GM12891 (cell line): ENCODE measurements around the gene GNG13.

Experiments
- PAX5 ChIP-seq: IDR thresholded peaks from 2 replicates; pipeline ENCODE4 v1.6.1; 2011; ENCODE audit warnings: low read length, moderate library complexity, mild to moderate bottlenecking; ENCODE audit not compliant: insufficient read depth, severe bottlenecking
- POLR2A ChIP-seq: IDR thresholded peaks from 2 replicates; pipeline ENCODE4 v1.6.1; 2011; ENCODE audit warnings: low read depth, low read length, control low read depth
- POU2F2 ChIP-seq: IDR thresholded peaks from 2 replicates; pipeline ENCODE4 v1.6.1; 2011; ENCODE audit warnings: low read depth, mild to moderate bottlenecking, control low read depth, low read length, moderate library complexity
- TAF1 ChIP-seq: IDR thresholded peaks from 2 replicates; pipeline ENCODE4 v1.6.1; 2011; ENCODE audit warnings: low read depth, low read length, control low read depth

DNA sequence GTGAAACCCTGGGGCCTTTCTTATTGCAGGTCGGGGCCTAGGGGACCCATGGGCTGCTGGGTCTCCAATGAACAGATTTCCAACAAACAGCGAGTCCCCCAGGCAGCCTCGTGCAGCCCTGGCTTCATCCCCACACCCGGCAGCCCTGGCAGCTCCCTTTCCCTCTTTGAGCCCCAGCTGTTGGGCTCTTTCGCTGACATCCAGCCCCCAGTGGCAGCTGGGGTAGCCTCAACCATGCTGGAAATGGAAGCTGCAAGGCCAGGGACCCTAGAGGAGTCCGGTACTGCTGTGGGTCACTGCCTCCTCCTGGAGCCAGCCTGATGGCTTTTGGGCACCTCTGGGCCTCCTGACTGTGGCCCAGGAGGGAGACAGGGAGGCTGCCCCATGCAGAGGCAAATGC lies 18.3 kb downstream of the GNG13 start:
- TF ChIP-seq PAX5 (no peak), TAF1 (no peak), POLR2A (no peak; the same call in 1 of the 2 replicates), POU2F2 (no peak)
